ENCODE results near the gene ARAP1.

DNA sequence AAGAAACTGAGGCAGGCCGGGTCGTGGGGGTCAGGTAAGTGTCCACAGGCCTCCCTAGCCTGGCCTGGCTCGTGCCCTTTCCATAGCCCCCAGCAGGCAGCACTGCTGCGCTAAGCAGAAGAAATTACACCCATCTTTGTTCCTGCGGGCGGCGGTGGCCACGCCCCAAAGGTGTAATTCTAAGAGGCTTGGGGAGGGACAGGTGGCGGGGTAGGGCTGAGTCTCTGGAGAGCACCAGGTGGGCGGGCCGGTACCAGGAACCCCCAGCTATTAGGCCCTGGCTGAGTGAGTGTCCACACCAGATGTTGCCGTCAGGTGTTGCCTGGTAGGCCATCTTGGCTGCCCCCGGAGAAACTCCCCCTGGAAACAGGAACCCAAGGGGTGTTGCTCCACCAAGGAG, 12.3 kb upstream of the ARAP1 start:
- TF ChIP-seq POLR2A (IDR thresholded peaks at IDR 0.05) (no peak), CTCF (IDR thresholded peaks at IDR 0.05) (peak in 3 of 6 experiments; percentile 61 to 70 (median 67))

Data from Peyer's patch (tissue), 4 donors.